ENCODE measurements around the gene DLEC1. TPM values are rescaled to one million over a fixed set of nuclear protein-coding genes. Genes with fewer than 3 reads are reported as not detected.

The DLEC1 gene
- polyA plus RNA-seq, 1 donor from 2014 or later, result 0.25 TPM

DNA sequence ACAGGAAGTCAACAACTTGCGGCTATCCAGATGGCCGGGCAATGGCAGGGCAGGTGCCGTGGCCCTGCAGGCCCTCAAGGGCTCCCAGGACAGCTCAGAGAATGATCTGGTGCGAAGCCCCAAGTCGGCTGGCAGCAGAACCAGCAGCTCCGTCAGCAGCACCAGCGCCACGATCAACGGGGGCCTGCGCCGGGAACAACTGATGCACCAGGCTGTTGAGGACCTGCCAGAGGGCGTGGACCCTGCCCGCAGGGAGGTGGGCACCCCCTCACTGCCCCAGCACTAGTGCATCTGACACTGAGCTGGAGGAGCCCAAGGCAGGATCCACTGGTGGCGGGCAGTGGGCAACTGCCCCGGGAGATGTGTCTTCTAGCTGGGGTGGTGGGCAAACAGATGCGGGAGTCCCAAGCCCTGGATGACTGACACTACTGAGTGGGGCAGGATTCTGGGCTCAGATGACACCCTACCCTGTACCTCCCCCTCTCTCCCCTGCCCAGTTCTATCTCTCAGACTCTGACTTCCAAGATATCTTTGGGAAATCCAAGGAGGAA, 32.5 kb upstream of the DLEC1 start:
- H3K27me3 ChIP-seq (ENCODE audit: insufficient read depth, low read depth, low read length), result no peaks in the 10 kb centered on the region
- H3K9me3 ChIP-seq (ENCODE audit: low read length), result no peaks in the 10 kb centered on the region
- no peaks in the 10 kb centered on the region for H4K20me1 ChIP-seq (ENCODE audit: insufficient read depth)
- H3K9me2 ChIP-seq (ENCODE audit: insufficient read depth, low read length), result no peaks in the 10 kb centered on the region
- no peaks in the 10 kb centered on the region for H3K36me3 ChIP-seq (ENCODE audit: insufficient read depth, low read length)
- no peak overlapping the region for H2AFZ ChIP-seq (ENCODE audit: low read depth, low read length)
- no peak overlapping the region for H3K27ac ChIP-seq (ENCODE audit: low read length)
- no peaks in the 10 kb centered on the region for H3F3A ChIP-seq (ENCODE audit: insufficient read depth, low read length, poor library complexity, severe bottlenecking)
- no peaks in the 10 kb centered on the region for H3K79me2 ChIP-seq (replicated peaks; ENCODE audit: insufficient read depth, low read length)
- H3K4me2 ChIP-seq (ENCODE audit: low read length), result no peak overlapping the region
- no peak overlapping the region for H3K9ac ChIP-seq (ENCODE audit: low read length)
- H3K4me3 ChIP-seq (ENCODE audit: low read length), result no peak overlapping the region
- TF ChIP-seq, protein P1, sequence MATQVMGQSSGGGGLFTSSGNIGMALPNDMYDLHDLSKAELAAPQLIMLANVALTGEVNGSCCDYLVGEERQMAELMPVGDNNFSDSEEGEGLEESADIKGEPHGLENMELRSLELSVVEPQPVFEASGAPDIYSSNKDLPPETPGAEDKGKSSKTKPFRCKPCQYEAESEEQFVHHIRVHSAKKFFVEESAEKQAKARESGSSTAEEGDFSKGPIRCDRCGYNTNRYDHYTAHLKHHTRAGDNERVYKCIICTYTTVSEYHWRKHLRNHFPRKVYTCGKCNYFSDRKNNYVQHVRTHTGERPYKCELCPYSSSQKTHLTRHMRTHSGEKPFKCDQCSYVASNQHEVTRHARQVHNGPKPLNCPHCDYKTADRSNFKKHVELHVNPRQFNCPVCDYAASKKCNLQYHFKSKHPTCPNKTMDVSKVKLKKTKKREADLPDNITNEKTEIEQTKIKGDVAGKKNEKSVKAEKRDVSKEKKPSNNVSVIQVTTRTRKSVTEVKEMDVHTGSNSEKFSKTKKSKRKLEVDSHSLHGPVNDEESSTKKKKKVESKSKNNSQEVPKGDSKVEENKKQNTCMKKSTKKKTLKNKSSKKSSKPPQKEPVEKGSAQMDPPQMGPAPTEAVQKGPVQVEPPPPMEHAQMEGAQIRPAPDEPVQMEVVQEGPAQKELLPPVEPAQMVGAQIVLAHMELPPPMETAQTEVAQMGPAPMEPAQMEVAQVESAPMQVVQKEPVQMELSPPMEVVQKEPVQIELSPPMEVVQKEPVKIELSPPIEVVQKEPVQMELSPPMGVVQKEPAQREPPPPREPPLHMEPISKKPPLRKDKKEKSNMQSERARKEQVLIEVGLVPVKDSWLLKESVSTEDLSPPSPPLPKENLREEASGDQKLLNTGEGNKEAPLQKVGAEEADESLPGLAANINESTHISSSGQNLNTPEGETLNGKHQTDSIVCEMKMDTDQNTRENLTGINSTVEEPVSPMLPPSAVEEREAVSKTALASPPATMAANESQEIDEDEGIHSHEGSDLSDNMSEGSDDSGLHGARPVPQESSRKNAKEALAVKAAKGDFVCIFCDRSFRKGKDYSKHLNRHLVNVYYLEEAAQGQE (IDR thresholded peaks at IDR 0.05; ENCODE audit: borderline replicate concordance), result no peak
- TF ChIP-seq MXI1 (conservative IDR thresholded peaks at IDR 0.05; ENCODE audit: poor library complexity, severe bottlenecking) (no peak), TAF1 (IDR thresholded peaks at IDR 0.05; ENCODE audit: low read depth) (no peak), RAD21 (conservative IDR thresholded peaks at IDR 0.05) (no peak), EP300 (conservative IDR thresholded peaks at IDR 0.05; ENCODE audit: poor library complexity, severe bottlenecking) (no peak)
- TF ChIP-seq, protein P2, sequence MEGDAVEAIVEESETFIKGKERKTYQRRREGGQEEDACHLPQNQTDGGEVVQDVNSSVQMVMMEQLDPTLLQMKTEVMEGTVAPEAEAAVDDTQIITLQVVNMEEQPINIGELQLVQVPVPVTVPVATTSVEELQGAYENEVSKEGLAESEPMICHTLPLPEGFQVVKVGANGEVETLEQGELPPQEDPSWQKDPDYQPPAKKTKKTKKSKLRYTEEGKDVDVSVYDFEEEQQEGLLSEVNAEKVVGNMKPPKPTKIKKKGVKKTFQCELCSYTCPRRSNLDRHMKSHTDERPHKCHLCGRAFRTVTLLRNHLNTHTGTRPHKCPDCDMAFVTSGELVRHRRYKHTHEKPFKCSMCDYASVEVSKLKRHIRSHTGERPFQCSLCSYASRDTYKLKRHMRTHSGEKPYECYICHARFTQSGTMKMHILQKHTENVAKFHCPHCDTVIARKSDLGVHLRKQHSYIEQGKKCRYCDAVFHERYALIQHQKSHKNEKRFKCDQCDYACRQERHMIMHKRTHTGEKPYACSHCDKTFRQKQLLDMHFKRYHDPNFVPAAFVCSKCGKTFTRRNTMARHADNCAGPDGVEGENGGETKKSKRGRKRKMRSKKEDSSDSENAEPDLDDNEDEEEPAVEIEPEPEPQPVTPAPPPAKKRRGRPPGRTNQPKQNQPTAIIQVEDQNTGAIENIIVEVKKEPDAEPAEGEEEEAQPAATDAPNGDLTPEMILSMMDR (IDR thresholded peaks at IDR 0.05; ENCODE audit: poor library complexity, severe bottlenecking), result no peak

DNA sequence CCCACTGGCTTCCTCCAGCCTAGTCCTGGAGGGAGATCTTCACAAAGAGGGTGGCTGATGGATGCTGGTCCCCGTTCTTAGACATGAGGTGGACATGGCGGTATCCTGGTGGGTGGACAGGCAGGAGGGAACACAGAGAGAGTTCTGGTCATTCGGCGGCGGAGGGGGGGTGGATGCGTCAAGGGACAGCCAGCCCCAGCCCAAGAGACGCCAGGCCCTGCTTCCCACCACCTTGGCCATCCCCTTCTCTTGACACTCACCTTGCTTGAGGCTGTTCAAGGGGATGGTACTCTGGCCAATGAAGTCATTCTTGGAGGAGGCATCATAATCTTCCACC, 31.3 kb upstream of the DLEC1 start:
- no peaks in the 10 kb centered on the region for H3K9me3 ChIP-seq (ENCODE audit: low read length)
- H4K20me1 ChIP-seq (ENCODE audit: insufficient read depth), result no peaks in the 10 kb centered on the region
- no peaks in the 10 kb centered on the region for H3K27me3 ChIP-seq (ENCODE audit: insufficient read depth, low read depth, low read length)
- H3K9me2 ChIP-seq (ENCODE audit: insufficient read depth, low read length), result no peaks in the 10 kb centered on the region
- no peaks in the 10 kb centered on the region for H3F3A ChIP-seq (ENCODE audit: insufficient read depth, low read length, poor library complexity, severe bottlenecking)
- H3K9ac ChIP-seq (ENCODE audit: low read length), result no peak overlapping the region
- H3K4me3 ChIP-seq (ENCODE audit: low read length), result no peak overlapping the region
- H3K4me2 ChIP-seq (ENCODE audit: low read length), result no peak overlapping the region
- no peak overlapping the region for H2AFZ ChIP-seq (ENCODE audit: low read depth, low read length)
- H3K79me2 ChIP-seq (replicated peaks; ENCODE audit: insufficient read depth, low read length), result no peaks in the 10 kb centered on the region
- TF ChIP-seq EZH2 (IDR thresholded peaks at IDR 0.05; ENCODE audit: borderline replicate concordance, insufficient read depth, low read length, poor library complexity, severe bottlenecking) (no peak), TAF1 (IDR thresholded peaks at IDR 0.05; ENCODE audit: low read depth) (no peak), EP300 (conservative IDR thresholded peaks at IDR 0.05; ENCODE audit: poor library complexity, severe bottlenecking) (no peak), RAD21 (conservative IDR thresholded peaks at IDR 0.05) (no peak), SMC3 (conservative IDR thresholded peaks at IDR 0.05; ENCODE audit: poor library complexity) (no peak), POLR2AphosphoS5 (IDR thresholded peaks at IDR 0.05) (no peak), MXI1 (conservative IDR thresholded peaks at IDR 0.05; ENCODE audit: poor library complexity, severe bottlenecking) (no peak)
- TF ChIP-seq, protein P1 (IDR thresholded peaks at IDR 0.05; ENCODE audit: borderline replicate concordance), result no peak
- TF ChIP-seq, protein P2 (IDR thresholded peaks at IDR 0.05; ENCODE audit: poor library complexity, severe bottlenecking), result no peak
- no peak overlapping the region for H3K27ac ChIP-seq (ENCODE audit: low read length)
- H3K36me3 ChIP-seq (ENCODE audit: insufficient read depth, low read length), result no peaks in the 10 kb centered on the region
